ENCODE data around the gene CARD11. TPM values are rescaled to one million over a fixed set of nuclear protein-coding genes. Genes with fewer than 3 reads are reported as not detected.

Gene CARD11
- polyA plus RNA-seq, 1 donor from 2014 or later: not detected

DNA sequence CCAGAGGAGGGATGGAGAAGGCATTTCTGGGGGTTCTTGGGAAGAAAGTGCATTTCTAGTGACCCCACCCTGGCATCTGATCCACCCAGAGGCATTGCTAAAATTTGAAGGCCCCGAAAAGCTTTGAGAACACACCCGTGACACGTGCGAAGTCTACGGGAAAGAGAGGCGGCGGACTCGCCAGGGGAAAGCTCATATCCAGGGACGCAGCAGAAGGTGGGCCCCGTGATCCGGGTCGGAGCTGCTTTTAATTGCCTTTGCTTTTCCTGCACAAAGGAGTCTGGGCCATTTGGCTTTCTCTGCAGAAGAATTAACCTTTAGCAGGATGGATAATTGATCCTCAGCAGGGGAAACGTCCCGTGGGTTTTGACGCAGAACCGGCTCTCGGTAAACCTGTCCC is 50.3 kb downstream of the CARD11 start:
- H3K9me2 ChIP-seq (ENCODE audit: insufficient read depth, low read length): no peaks in the 10 kb centered on the region
- H3K36me3 ChIP-seq (ENCODE audit: insufficient read depth, low read length): no peaks in the 10 kb centered on the region
- no peaks in the 10 kb centered on the region for H3F3A ChIP-seq (ENCODE audit: insufficient read depth, low read length, poor library complexity, severe bottlenecking)
- H3K27me3 ChIP-seq (ENCODE audit: insufficient read depth, low read depth, low read length): no peaks in the 10 kb centered on the region
- H3K79me2 ChIP-seq (replicated peaks; ENCODE audit: insufficient read depth, low read length): no peaks in the 10 kb centered on the region
- H3K4me3 ChIP-seq (ENCODE audit: low read length): no peak overlapping the region
- no peak overlapping the region for H2AFZ ChIP-seq (ENCODE audit: low read depth, low read length)
- TF ChIP-seq SMC3 (conservative IDR thresholded peaks at IDR 0.05; ENCODE audit: poor library complexity) (no peak), EP300 (conservative IDR thresholded peaks at IDR 0.05; ENCODE audit: poor library complexity, severe bottlenecking) (no peak), MXI1 (conservative IDR thresholded peaks at IDR 0.05; ENCODE audit: poor library complexity, severe bottlenecking) (no peak), EZH2 (IDR thresholded peaks at IDR 0.05; ENCODE audit: borderline replicate concordance, insufficient read depth, low read length, poor library complexity, severe bottlenecking) (no peak), RAD21 (conservative IDR thresholded peaks at IDR 0.05) (no peak), POLR2AphosphoS5 (IDR thresholded peaks at IDR 0.05) (no peak), TAF1 (IDR thresholded peaks at IDR 0.05; ENCODE audit: low read depth) (no peak)
- TF ChIP-seq, protein P1, sequence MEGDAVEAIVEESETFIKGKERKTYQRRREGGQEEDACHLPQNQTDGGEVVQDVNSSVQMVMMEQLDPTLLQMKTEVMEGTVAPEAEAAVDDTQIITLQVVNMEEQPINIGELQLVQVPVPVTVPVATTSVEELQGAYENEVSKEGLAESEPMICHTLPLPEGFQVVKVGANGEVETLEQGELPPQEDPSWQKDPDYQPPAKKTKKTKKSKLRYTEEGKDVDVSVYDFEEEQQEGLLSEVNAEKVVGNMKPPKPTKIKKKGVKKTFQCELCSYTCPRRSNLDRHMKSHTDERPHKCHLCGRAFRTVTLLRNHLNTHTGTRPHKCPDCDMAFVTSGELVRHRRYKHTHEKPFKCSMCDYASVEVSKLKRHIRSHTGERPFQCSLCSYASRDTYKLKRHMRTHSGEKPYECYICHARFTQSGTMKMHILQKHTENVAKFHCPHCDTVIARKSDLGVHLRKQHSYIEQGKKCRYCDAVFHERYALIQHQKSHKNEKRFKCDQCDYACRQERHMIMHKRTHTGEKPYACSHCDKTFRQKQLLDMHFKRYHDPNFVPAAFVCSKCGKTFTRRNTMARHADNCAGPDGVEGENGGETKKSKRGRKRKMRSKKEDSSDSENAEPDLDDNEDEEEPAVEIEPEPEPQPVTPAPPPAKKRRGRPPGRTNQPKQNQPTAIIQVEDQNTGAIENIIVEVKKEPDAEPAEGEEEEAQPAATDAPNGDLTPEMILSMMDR (IDR thresholded peaks at IDR 0.05; ENCODE audit: poor library complexity, severe bottlenecking): no peak
- TF ChIP-seq, protein P2, sequence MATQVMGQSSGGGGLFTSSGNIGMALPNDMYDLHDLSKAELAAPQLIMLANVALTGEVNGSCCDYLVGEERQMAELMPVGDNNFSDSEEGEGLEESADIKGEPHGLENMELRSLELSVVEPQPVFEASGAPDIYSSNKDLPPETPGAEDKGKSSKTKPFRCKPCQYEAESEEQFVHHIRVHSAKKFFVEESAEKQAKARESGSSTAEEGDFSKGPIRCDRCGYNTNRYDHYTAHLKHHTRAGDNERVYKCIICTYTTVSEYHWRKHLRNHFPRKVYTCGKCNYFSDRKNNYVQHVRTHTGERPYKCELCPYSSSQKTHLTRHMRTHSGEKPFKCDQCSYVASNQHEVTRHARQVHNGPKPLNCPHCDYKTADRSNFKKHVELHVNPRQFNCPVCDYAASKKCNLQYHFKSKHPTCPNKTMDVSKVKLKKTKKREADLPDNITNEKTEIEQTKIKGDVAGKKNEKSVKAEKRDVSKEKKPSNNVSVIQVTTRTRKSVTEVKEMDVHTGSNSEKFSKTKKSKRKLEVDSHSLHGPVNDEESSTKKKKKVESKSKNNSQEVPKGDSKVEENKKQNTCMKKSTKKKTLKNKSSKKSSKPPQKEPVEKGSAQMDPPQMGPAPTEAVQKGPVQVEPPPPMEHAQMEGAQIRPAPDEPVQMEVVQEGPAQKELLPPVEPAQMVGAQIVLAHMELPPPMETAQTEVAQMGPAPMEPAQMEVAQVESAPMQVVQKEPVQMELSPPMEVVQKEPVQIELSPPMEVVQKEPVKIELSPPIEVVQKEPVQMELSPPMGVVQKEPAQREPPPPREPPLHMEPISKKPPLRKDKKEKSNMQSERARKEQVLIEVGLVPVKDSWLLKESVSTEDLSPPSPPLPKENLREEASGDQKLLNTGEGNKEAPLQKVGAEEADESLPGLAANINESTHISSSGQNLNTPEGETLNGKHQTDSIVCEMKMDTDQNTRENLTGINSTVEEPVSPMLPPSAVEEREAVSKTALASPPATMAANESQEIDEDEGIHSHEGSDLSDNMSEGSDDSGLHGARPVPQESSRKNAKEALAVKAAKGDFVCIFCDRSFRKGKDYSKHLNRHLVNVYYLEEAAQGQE (IDR thresholded peaks at IDR 0.05; ENCODE audit: borderline replicate concordance): no peak
- H4K20me1 ChIP-seq (ENCODE audit: insufficient read depth): no peaks in the 10 kb centered on the region
- no peak overlapping the region for H3K27ac ChIP-seq (ENCODE audit: low read length)
- H3K9me3 ChIP-seq (ENCODE audit: low read length): no peaks in the 10 kb centered on the region
- no peak overlapping the region for H3K4me2 ChIP-seq (ENCODE audit: low read length)
- H3K9ac ChIP-seq (ENCODE audit: low read length): no peak overlapping the region

DNA sequence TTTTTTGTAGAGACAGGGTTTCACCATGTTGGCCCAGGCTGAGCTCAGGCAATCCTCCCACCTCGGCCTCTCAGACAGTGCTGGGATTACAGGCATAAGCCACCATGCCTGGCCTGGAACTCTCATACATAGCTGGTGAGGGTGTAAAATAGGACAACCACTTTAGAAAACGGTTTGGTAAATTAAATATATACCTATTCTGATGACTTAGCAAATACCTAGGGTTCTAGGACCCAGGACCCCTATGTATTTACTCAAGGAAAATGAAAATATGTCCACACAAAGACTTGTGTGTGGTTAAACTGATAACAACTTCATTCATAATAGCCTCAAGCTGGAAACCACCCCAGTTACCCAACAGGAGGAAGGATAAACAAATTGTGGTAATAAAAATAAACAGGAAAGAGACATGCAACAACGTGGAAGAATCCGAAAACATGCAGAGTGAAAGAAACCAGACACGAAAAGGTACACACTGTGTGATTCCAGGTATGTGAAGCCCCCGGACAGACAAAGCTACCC is 52.7 kb downstream of the CARD11 start:
- Histone ChIP-seq H3F3A (ENCODE audit: insufficient read depth, low read length, poor library complexity, severe bottlenecking) (no peaks in the 10 kb centered on the region), H3K4me3 (ENCODE audit: low read length) (no peak overlapping the region), H3K9ac (ENCODE audit: low read length) (no peak overlapping the region), H2AFZ (ENCODE audit: low read depth, low read length) (no peak overlapping the region), H3K27me3 (ENCODE audit: insufficient read depth, low read depth, low read length) (no peaks in the 10 kb centered on the region), H3K27ac (ENCODE audit: low read length) (no peak overlapping the region), H3K4me2 (ENCODE audit: low read length) (no peak overlapping the region), H3K79me2 (replicated peaks; ENCODE audit: insufficient read depth, low read length) (no peaks in the 10 kb centered on the region), H3K36me3 (ENCODE audit: insufficient read depth, low read length) (no peaks in the 10 kb centered on the region), H3K9me2 (ENCODE audit: insufficient read depth, low read length) (no peaks in the 10 kb centered on the region), H3K9me3 (ENCODE audit: low read length) (no peaks in the 10 kb centered on the region), H4K20me1 (ENCODE audit: insufficient read depth) (no peaks in the 10 kb centered on the region)
- TF ChIP-seq, protein P1 (IDR thresholded peaks at IDR 0.05; ENCODE audit: poor library complexity, severe bottlenecking): no peak
- no peak for TF ChIP-seq EZH2 (IDR thresholded peaks at IDR 0.05; ENCODE audit: borderline replicate concordance, insufficient read depth, low read length, poor library complexity, severe bottlenecking)
- TF ChIP-seq TAF1 (IDR thresholded peaks at IDR 0.05; ENCODE audit: low read depth): no peak
- TF ChIP-seq MXI1 (conservative IDR thresholded peaks at IDR 0.05; ENCODE audit: poor library complexity, severe bottlenecking): no peak
- no peak for TF ChIP-seq RAD21 (conservative IDR thresholded peaks at IDR 0.05)
- TF ChIP-seq, protein P2 (IDR thresholded peaks at IDR 0.05; ENCODE audit: borderline replicate concordance): no peak
